Ovary (tissue), 3 donors: ENCODE measurements around the gene PLA1A.

Experiments
- POLR2A ChIP-seq: fragments of 450-650 bp; IDR thresholded peaks from one replicate; pipeline ENCODE4 v1.6.1; 2017; ENCODE audit warnings: antibody characterized with exemption, mild to moderate bottlenecking, moderate library complexity
- TF ChIP-seq, protein P1 (sequence below), 3 donors: fragments of 450-650 bp in 2 of 3; fragments of 200-600 bp in 1 of 3; IDR thresholded peaks; one replicate each; pipeline versions ENCODE4 v1.5.1 to v1.8.0; 2016 to 2022; ENCODE audit warnings: antibody characterized with exemption in 3 of 3, mild to moderate bottlenecking in 1 of 3
- donor health status: DM: no; HTN: no; CAD: no.

DNA sequence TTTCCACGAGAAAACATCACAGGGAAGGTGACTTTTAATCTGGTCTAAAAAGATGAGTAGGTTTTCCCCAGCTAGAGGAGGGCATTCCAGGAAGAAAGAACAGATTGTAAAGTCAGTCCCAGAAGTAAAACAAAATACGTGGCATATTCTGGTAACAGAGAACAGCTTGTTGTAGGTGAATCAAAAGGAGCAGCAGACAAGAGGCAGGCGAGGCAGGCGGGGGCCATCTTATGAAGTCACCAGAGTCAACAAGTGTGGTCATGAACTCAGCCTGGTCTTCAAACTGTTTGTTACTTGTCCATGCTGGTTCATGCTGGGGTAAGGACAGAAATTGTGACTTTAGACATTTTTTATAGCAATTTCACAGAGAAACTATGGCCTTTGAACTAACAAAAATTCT, 66.7 kb downstream of the PLA1A start:
- TF ChIP-seq, protein P1, sequence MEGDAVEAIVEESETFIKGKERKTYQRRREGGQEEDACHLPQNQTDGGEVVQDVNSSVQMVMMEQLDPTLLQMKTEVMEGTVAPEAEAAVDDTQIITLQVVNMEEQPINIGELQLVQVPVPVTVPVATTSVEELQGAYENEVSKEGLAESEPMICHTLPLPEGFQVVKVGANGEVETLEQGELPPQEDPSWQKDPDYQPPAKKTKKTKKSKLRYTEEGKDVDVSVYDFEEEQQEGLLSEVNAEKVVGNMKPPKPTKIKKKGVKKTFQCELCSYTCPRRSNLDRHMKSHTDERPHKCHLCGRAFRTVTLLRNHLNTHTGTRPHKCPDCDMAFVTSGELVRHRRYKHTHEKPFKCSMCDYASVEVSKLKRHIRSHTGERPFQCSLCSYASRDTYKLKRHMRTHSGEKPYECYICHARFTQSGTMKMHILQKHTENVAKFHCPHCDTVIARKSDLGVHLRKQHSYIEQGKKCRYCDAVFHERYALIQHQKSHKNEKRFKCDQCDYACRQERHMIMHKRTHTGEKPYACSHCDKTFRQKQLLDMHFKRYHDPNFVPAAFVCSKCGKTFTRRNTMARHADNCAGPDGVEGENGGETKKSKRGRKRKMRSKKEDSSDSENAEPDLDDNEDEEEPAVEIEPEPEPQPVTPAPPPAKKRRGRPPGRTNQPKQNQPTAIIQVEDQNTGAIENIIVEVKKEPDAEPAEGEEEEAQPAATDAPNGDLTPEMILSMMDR (IDR thresholded peaks at IDR 0.05) = no peak
- no peak for TF ChIP-seq POLR2A
